Keratinocyte (primary cell): ENCODE data around the gene HSD11B2. TPM values are rescaled to one million over a fixed set of nuclear protein-coding genes. Genes with fewer than 3 reads are reported as not detected.

Source experiments
- DNase-seq: peaks from one replicate; pipeline ENCODE4 v3.0.0-alpha.2; 2011; ENCODE audit warnings: low read depth, missing footprints, low spot score
- FAIRE-seq: peaks from 2 replicates; lab custom pipeline; 2011; peaks lifted over from hg19 to GRCh38; lab: Jason Lieb, UNC
- H2AFZ ChIP-seq: 2 replicates; pipeline ENCODE4 v1.6.0; 2012; ENCODE audit warnings: low read length, control low read depth, inconsistent platforms; ENCODE audit not compliant: control insufficient read depth
- H3K27ac ChIP-seq: 2 replicates; pipeline ENCODE4 v1.5.1; 2011; ENCODE audit warnings: low read length; ENCODE audit not compliant: control insufficient read depth, insufficient read depth
- H3K27me3 ChIP-seq: 3 replicates; pipeline ENCODE4 v1.6.0; 2011; ENCODE audit warnings: low read length; ENCODE audit not compliant: control insufficient read depth, insufficient read depth; ENCODE audit errors: extremely low read depth
- H3K36me3 ChIP-seq, 2 experiments: 2 replicates in 1 of 2; 3 replicates in 1 of 2; pipeline ENCODE4 v1.5.1; 2011; ENCODE audit warnings: low read length in 2 of 2, mild to moderate bottlenecking in 1 of 2; ENCODE audit not compliant: control insufficient read depth in 2 of 2, insufficient read depth in 2 of 2; ENCODE audit errors: extremely low read depth in 1 of 2
- H3K4me1 ChIP-seq: 3 replicates; pipeline ENCODE4 v1.5.1; 2011; ENCODE audit warnings: low read length; ENCODE audit not compliant: control insufficient read depth, insufficient read depth; ENCODE audit errors: extremely low read depth
- H3K4me2 ChIP-seq: 3 replicates; pipeline ENCODE4 v1.6.0; 2011; ENCODE audit warnings: low read depth, low read length; ENCODE audit not compliant: control insufficient read depth, insufficient read depth; ENCODE audit errors: extremely low read depth
- H3K4me3 ChIP-seq, 3 experiments: fragments of 200-600 bp in 1 of 3; sonication (generic) in 1 of 3; 2 replicates in 2 of 3; 3 replicates in 1 of 3; pipeline ENCODE4 v1.5.1; 2011 to 2016; ENCODE audit warnings: low read length in 3 of 3, mild to moderate bottlenecking in 3 of 3, control low read depth in 2 of 3, inconsistent platforms in 1 of 3, low read depth in 1 of 3, mixed read lengths in 1 of 3, mixed run types in 1 of 3, moderate library complexity in 1 of 3; ENCODE audit not compliant: control insufficient read depth in 2 of 3, insufficient read depth in 2 of 3; ENCODE audit errors: extremely low read depth in 1 of 3
- H3K79me2 ChIP-seq: 2 replicates; pipeline ENCODE4 v1.6.0; 2012; ENCODE audit warnings: low read length; ENCODE audit not compliant: control insufficient read depth, insufficient read depth
- H3K9ac ChIP-seq: 3 replicates; pipeline ENCODE4 v1.6.0; 2011; ENCODE audit warnings: low read length; ENCODE audit not compliant: control insufficient read depth, insufficient read depth; ENCODE audit errors: extremely low read depth
- H3K9me1 ChIP-seq: 3 replicates; pipeline ENCODE4 v1.6.0; 2011; ENCODE audit warnings: low read length; ENCODE audit not compliant: control insufficient read depth, insufficient read depth; ENCODE audit errors: extremely low read depth
- H3K9me3 ChIP-seq: 2 replicates; pipeline ENCODE4 v1.5.1; 2012; ENCODE audit warnings: low read depth, low read length; ENCODE audit not compliant: control insufficient read depth
- H4K20me1 ChIP-seq: 3 replicates; pipeline ENCODE4 v1.6.0; 2011; ENCODE audit warnings: low read length; ENCODE audit not compliant: control insufficient read depth, insufficient read depth; ENCODE audit errors: extremely low read depth
- EZH2 ChIP-seq: IDR thresholded peaks from one replicate; pipeline ENCODE4 v1.6.1; 2012; ENCODE audit warnings: inconsistent platforms, mild to moderate bottlenecking, low read length, moderate library complexity
- dilution Hi-C: fragments of 300-500 bp; cut with MboI; formaldehyde crosslinking; loops from one replicate; pipeline ENCODE4 v1.7.0; 2020; ENCODE audit warnings: low sequenced_read_pairs; ENCODE audit not compliant: extremely low pct_ligation_motif_present
- polyA plus RNA-seq, 5 experiments: library from polyadenylated mRNA; depleted of rRNA in 3 of 5; stranded (reverse) in 3 of 5; stranded (forward) in 1 of 5; unstranded in 1 of 5; fragments of >200 nt; gene quantifications; 1 replicate in 1 of 5; 2 replicates in 3 of 5; 3 replicates in 1 of 5; pipeline versions ENCODE4 v1.2.1 to v1.2.3, GENCODE V29; 2011 to 2012; ENCODE audit warnings: missing spikeins in 2 of 5, low read depth in 1 of 5, low replicate concordance in 1 of 5
- TF ChIP-seq, protein P1 (sequence below), 3 experiments: IDR thresholded peaks in 1 of 3; conservative IDR thresholded peaks in 1 of 3; optimal IDR thresholded peaks in 1 of 3; 2 replicates in 2 of 3; 3 replicates in 1 of 3; pipeline versions ENCODE3 to v1.5.1; 2011; ENCODE audit warnings: low read length in 3 of 3, mild to moderate bottlenecking in 3 of 3, moderate library complexity in 2 of 3, control low read depth in 1 of 3, inconsistent platforms in 1 of 3; ENCODE audit not compliant: insufficient read depth in 2 of 3; ENCODE audit errors: extremely low read depth in 1 of 3

The HSD11B2 gene
- polyA plus RNA-seq, 1 donor (not counting 4 experiments of a cell fraction or from before 2014, with no cell fraction given), result 0.93 TPM

DNA sequence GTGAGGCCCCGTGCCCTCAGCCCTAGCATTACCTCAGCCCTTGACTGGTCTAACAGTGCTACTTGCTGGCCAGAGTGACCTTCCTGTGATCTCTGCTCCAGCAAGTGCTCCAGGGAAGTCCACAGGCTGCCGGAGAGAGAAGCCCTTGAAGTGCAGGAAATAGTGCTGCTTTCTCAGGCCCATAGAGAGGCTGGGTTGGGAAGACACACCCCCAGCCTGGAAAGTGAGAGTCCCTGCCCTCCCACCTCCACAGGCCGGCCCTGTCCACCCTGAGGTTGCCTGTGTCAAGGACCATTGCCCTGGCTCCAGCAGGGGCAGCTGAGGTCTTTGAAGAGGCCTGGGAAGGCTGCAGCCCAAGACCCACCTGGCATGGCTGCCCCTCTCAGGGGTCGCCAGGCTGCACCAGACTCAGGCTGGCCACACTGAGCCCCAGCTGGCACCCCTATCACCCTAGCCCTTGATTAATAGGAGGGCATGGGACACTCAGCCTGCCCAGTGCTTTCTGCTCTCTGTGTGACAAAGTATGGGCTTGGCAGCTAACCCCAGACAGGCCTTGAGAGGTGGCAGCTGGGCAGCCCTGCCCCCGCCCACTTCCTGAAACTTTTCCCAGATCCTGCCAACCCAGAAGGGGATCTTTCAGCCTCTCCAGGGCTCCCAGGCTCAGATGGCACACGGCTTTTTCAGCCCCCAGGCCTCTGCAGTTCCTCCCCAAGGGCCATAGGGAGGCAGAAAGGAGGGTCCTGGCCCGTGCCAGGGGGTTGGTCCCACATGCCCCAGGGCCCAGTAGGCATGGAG, 28.3 kb downstream of the HSD11B2 start:
- H3K27ac ChIP-seq, result no peak overlapping the region

DNA sequence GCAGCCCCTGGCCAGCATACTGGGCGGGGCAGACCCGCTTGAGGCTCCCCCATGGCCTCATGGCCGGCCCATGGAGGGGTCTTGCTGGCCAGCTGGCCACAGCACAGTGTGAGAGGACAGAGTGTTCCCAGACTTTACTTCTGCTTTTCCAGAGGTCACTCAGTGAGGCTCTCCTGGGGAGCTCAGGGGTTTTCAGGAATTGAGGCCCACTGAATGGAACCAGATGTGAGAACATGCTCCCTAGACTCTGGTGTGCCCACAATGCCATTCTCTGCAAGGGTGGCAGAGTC, 28.9 kb downstream of the HSD11B2 start:
- Histone ChIP-seq H3K79me2 (peaks cover 38% of the 10 kb centered on the region), H4K20me1 (peaks cover 32% of the 10 kb centered on the region), H3K27ac (no peak overlapping the region)

More for the DNA sequence above, 28.3 kb downstream of the HSD11B2 start:
- H3K9me1 ChIP-seq, result peaks cover 13% of the 10 kb centered on the region
- TF ChIP-seq EZH2, result no peak
- TF ChIP-seq, protein P1, sequence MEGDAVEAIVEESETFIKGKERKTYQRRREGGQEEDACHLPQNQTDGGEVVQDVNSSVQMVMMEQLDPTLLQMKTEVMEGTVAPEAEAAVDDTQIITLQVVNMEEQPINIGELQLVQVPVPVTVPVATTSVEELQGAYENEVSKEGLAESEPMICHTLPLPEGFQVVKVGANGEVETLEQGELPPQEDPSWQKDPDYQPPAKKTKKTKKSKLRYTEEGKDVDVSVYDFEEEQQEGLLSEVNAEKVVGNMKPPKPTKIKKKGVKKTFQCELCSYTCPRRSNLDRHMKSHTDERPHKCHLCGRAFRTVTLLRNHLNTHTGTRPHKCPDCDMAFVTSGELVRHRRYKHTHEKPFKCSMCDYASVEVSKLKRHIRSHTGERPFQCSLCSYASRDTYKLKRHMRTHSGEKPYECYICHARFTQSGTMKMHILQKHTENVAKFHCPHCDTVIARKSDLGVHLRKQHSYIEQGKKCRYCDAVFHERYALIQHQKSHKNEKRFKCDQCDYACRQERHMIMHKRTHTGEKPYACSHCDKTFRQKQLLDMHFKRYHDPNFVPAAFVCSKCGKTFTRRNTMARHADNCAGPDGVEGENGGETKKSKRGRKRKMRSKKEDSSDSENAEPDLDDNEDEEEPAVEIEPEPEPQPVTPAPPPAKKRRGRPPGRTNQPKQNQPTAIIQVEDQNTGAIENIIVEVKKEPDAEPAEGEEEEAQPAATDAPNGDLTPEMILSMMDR (optimal IDR thresholded peaks at IDR 0.05 in 1 of 3, IDR thresholded peaks at IDR 0.05 in 1 of 3, conservative IDR thresholded peaks at IDR 0.05 in 1 of 3; ENCODE audit: extremely low read depth in 1 of 3, insufficient read depth in 2 of 3, low read length in 3 of 3), result no peak
- H3K9me3 ChIP-seq, result no peaks in the 10 kb centered on the region
- dilution Hi-C loops, result no loop called here
- H3K36me3 ChIP-seq, result peaks cover 9 to 16% of the 10 kb centered on the region in 2 experiments
- H3K4me3 ChIP-seq, result no peak overlapping the region
- no peak overlapping the region for H3K9ac ChIP-seq
- DNase-seq, result no peak
- peaks cover 27% of the 10 kb centered on the region for H3K4me1 ChIP-seq
- no peak overlapping the region for H2AFZ ChIP-seq
- no peaks in the 10 kb centered on the region for H3K27me3 ChIP-seq
- H3K79me2 ChIP-seq, result peaks cover 32% of the 10 kb centered on the region
- H3K4me2 ChIP-seq, result no peak overlapping the region
- H4K20me1 ChIP-seq, result peaks cover 32% of the 10 kb centered on the region
- no peak for FAIRE-seq

More for the DNA sequence above, 28.9 kb downstream of the HSD11B2 start:
- Histone ChIP-seq H3K9me3 (no peaks in the 10 kb centered on the region), H3K4me3 (no peak overlapping the region), H3K4me2 (no peak overlapping the region), H3K9me1 (peaks cover 13% of the 10 kb centered on the region), H3K27me3 (no peaks in the 10 kb centered on the region), H3K4me1 (peaks cover 27% of the 10 kb centered on the region), H3K36me3 (peaks cover 12 to 16% of the 10 kb centered on the region in 2 experiments), H3K9ac (no peak overlapping the region), H2AFZ (no peak overlapping the region)
- DNase-seq (no peak), FAIRE-seq (no peak)
- TF ChIP-seq, protein P1 (optimal IDR thresholded peaks at IDR 0.05 in 1 of 3, IDR thresholded peaks at IDR 0.05 in 1 of 3, conservative IDR thresholded peaks at IDR 0.05 in 1 of 3; ENCODE audit: extremely low read depth in 1 of 3, insufficient read depth in 2 of 3, low read length in 3 of 3), result no peak
- TF ChIP-seq EZH2, result no peak
- dilution Hi-C loops, result no loop called here
